Osteoblast (primary cell): ENCODE measurements around the gene MUSK. TPM values are rescaled to one million over a fixed set of nuclear protein-coding genes. Genes with fewer than 3 reads are reported as not detected.

Experiments
- DNase-seq: peaks from one replicate; pipeline ENCODE4 v3.0.0; 2011; ENCODE audit warnings: low spot score, mixed read lengths; ENCODE audit not compliant: insufficient read length; ENCODE audit errors: missing footprints
- H2AFZ ChIP-seq: 2 replicates; pipeline ENCODE4 v1.6.0; 2011; ENCODE audit warnings: mild to moderate bottlenecking, low read length
- H3K27ac ChIP-seq: 2 replicates; pipeline ENCODE4 v1.5.1; 2011; ENCODE audit warnings: mild to moderate bottlenecking, low read depth, low read length, moderate library complexity
- H3K27me3 ChIP-seq: 2 replicates; pipeline ENCODE4 v1.6.0; 2012; ENCODE audit warnings: mild to moderate bottlenecking, control low read depth, inconsistent platforms, low read length, moderate library complexity; ENCODE audit not compliant: insufficient read depth
- H3K36me3 ChIP-seq: 2 replicates; pipeline ENCODE4 v1.5.1; 2011; ENCODE audit warnings: mild to moderate bottlenecking, low read length, control low read depth, moderate library complexity; ENCODE audit not compliant: insufficient read depth
- H3K4me1 ChIP-seq: 2 replicates; pipeline ENCODE4 v1.5.1; 2011; ENCODE audit warnings: mild to moderate bottlenecking, low read length, control low read depth, moderate library complexity; ENCODE audit not compliant: insufficient read depth
- H3K4me2 ChIP-seq: 2 replicates; pipeline ENCODE4 v1.6.0; 2011; ENCODE audit warnings: mild to moderate bottlenecking, low read length; ENCODE audit not compliant: insufficient read depth
- H3K4me3 ChIP-seq: fragments of 200-600 bp; sonication (generic); 3 replicates; pipeline ENCODE4 v1.5.1; 2012; ENCODE audit warnings: mild to moderate bottlenecking, low read length, inconsistent platforms; ENCODE audit not compliant: insufficient read depth
- H3K79me2 ChIP-seq: 2 replicates; pipeline ENCODE4 v1.6.0; 2012; ENCODE audit warnings: mild to moderate bottlenecking, low read length, control low read depth, inconsistent platforms; ENCODE audit not compliant: insufficient read depth
- H3K9me3 ChIP-seq: 2 replicates; pipeline ENCODE4 v1.5.1; 2011; ENCODE audit warnings: low read depth, low read length, control low read depth
- H4K20me1 ChIP-seq: 2 replicates; pipeline ENCODE4 v1.6.0; 2012; ENCODE audit warnings: mild to moderate bottlenecking, low read length, control low read depth; ENCODE audit not compliant: insufficient read depth
- CTCF ChIP-seq: IDR thresholded peaks from 2 replicates; pipeline ENCODE4 v1.5.1; 2011; ENCODE audit warnings: mild to moderate bottlenecking, low read depth, low read length, moderate library complexity; ENCODE audit errors: extremely low read depth
- total RNA-seq: library from RNA; depleted of rRNA; stranded (reverse); fragments of >200 nt; gene quantifications from 2 replicates; pipeline ENCODE4 v1.2.3, GENCODE V29; 2012

Gene MUSK
- total RNA-seq, 1 donor = under 0.01 TPM

- no peaks in the 10 kb centered on the region for H3K36me3 ChIP-seq
- H3K27ac ChIP-seq = peak overlapping the region; percentile 52
- H3K27me3 ChIP-seq = no peaks in the 10 kb centered on the region
- peaks cover 15% of the 10 kb centered on the region for H3K4me1 ChIP-seq
- no peak for DNase-seq
- TF ChIP-seq CTCF = no peak
- H4K20me1 ChIP-seq = no peaks in the 10 kb centered on the region
- no peak overlapping the region for H2AFZ ChIP-seq
- H3K9me3 ChIP-seq = no peaks in the 10 kb centered on the region
- no peak overlapping the region for H3K4me3 ChIP-seq
- peak overlapping the region; percentile 13 for H3K4me2 ChIP-seq
- no peaks in the 10 kb centered on the region for H3K79me2 ChIP-seq
Measured at GRCh38 chr9:110640736-110641135, 27.9 kb upstream of the MUSK start.

GRCh38 chr9:110641293-110641692 lies 27.3 kb upstream of the MUSK start:
- H2AFZ ChIP-seq = no peak overlapping the region
- H4K20me1 ChIP-seq = no peaks in the 10 kb centered on the region
- peaks cover 15% of the 10 kb centered on the region for H3K4me1 ChIP-seq
- DNase-seq = no peak
- no peaks in the 10 kb centered on the region for H3K79me2 ChIP-seq
- H3K27me3 ChIP-seq = no peaks in the 10 kb centered on the region
- H3K36me3 ChIP-seq = no peaks in the 10 kb centered on the region
- no peaks in the 10 kb centered on the region for H3K9me3 ChIP-seq
- peak overlapping the region; percentile 52 for H3K27ac ChIP-seq
- peak overlapping the region; percentile 13 for H3K4me2 ChIP-seq
- no peak overlapping the region for H3K4me3 ChIP-seq
- no peak for TF ChIP-seq CTCF

GRCh38 chr9:110648696-110649095 lies 19.9 kb upstream of the MUSK start:
- H3K27me3 ChIP-seq = no peaks in the 10 kb centered on the region
- H2AFZ ChIP-seq = no peak overlapping the region
- no peak overlapping the region for H3K4me2 ChIP-seq
- no peaks in the 10 kb centered on the region for H3K36me3 ChIP-seq
- H3K4me3 ChIP-seq = no peak overlapping the region
- H3K4me1 ChIP-seq = peaks cover 25% of the 10 kb centered on the region
- TF ChIP-seq CTCF = no peak
- DNase-seq = no peak
- no peaks in the 10 kb centered on the region for H4K20me1 ChIP-seq
- H3K79me2 ChIP-seq = no peaks in the 10 kb centered on the region
- no peaks in the 10 kb centered on the region for H3K9me3 ChIP-seq
- no peak overlapping the region for H3K27ac ChIP-seq

GRCh38 chr9:110650261-110650660 lies 18.3 kb upstream of the MUSK start:
- H3K4me2 ChIP-seq = peak overlapping the region; percentile 12
- H3K4me3 ChIP-seq = no peak overlapping the region
- H3K79me2 ChIP-seq = no peaks in the 10 kb centered on the region
- no peak for TF ChIP-seq CTCF
- peaks cover 25% of the 10 kb centered on the region for H3K4me1 ChIP-seq
- peak overlapping the region; percentile 93 for H3K27ac ChIP-seq
- H4K20me1 ChIP-seq = no peaks in the 10 kb centered on the region
- H3K27me3 ChIP-seq = no peaks in the 10 kb centered on the region
- H3K36me3 ChIP-seq = no peaks in the 10 kb centered on the region
- DNase-seq = no peak
- H3K9me3 ChIP-seq = no peaks in the 10 kb centered on the region
- H2AFZ ChIP-seq = no peak overlapping the region
